ENCODE results near the gene HAL.

GRCh38 chr12:95978351-95978750 lies 17.8 kb downstream of the HAL start:
- TF ChIP-seq CTCF (conservative IDR thresholded peaks at IDR 0.05; ENCODE audit: low read depth, low read length) (no peak), POLR2A (IDR thresholded peaks at IDR 0.05; ENCODE audit: low read depth, low read length) (no peak), MAFK (IDR thresholded peaks at IDR 0.05; ENCODE audit: low read depth, low read length) (no peak), RCOR1 (IDR thresholded peaks at IDR 0.05; ENCODE audit: insufficient replicate concordance, low read length) (no peak), NFE2L2 (IDR thresholded peaks at IDR 0.05; ENCODE audit: low read depth, low read length) (no peak), SMC3 (IDR thresholded peaks at IDR 0.05; ENCODE audit: low read depth, low read length) (no peak), CEBPB (IDR thresholded peaks at IDR 0.05; ENCODE audit: low read depth, low read length) (no peak), ELK1 (IDR thresholded peaks at IDR 0.05; ENCODE audit: borderline replicate concordance, low read depth, low read length) (no peak)
- TF ChIP-seq, protein P1, sequence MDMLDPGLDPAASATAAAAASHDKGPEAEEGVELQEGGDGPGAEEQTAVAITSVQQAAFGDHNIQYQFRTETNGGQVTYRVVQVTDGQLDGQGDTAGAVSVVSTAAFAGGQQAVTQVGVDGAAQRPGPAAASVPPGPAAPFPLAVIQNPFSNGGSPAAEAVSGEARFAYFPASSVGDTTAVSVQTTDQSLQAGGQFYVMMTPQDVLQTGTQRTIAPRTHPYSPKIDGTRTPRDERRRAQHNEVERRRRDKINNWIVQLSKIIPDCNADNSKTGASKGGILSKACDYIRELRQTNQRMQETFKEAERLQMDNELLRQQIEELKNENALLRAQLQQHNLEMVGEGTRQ (IDR thresholded peaks at IDR 0.05; ENCODE audit: low read depth, low read length) = no peak
